DOHH2 (cell line): ENCODE results near the gene N4BP2L2.

Experiments used
- EZH2phosphoT487 ChIP-seq: fragments of 200-600 bp; sonication (generic); IDR thresholded peaks from 2 replicates; pipeline ENCODE4 v1.6.1; 2017; ENCODE audit warnings: borderline replicate concordance, mild to moderate bottlenecking, antibody characterized with exemption, low read length, moderate library complexity, mixed read lengths
- TF ChIP-seq, protein P1 (sequence below): fragments of 200-600 bp; sonication (generic); IDR thresholded peaks from one replicate; pipeline ENCODE4 v1.5.1; 2014; ENCODE audit warnings: antibody characterized with exemption, mild to moderate bottlenecking, low read depth, low read length; ENCODE audit not compliant: poor library complexity, severe bottlenecking

DNA sequence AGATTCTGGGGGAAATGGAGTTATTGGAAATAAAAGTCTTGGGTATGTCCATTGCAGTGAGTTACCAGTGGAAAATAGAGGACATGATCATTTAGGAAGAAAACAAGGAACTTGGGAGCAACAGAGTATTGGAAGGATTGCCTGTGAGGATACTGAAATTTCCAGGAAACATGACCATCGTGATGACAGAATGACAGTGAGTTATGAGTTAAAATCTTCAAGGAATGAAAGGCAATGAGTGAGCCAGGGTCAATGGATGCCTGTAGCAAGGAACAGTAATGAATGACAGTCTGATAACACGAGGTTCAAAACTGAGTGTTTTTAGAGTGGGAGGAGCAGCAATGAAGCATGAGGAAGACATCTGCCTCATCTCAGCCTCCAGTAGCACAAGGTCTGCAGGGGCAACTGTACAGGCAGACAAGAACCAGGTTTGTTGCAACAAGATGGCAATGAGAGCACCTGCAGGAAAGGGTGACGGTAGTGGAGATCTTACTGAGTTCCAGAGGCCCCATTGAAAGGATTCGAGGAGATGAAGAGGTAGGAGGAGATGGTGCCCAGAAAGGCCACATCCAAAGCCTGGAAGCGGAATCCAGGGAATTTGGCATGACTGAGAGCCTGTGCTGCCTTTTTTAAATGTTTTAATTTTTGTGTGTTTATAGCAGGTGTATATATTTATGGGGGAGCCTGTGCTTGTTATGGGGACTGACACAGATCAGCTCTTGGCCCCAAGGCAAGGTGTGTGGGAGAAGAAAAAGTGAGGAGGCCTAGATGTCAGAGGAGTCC is 154.6 kb downstream of the N4BP2L2 start:
- TF ChIP-seq, protein P1, sequence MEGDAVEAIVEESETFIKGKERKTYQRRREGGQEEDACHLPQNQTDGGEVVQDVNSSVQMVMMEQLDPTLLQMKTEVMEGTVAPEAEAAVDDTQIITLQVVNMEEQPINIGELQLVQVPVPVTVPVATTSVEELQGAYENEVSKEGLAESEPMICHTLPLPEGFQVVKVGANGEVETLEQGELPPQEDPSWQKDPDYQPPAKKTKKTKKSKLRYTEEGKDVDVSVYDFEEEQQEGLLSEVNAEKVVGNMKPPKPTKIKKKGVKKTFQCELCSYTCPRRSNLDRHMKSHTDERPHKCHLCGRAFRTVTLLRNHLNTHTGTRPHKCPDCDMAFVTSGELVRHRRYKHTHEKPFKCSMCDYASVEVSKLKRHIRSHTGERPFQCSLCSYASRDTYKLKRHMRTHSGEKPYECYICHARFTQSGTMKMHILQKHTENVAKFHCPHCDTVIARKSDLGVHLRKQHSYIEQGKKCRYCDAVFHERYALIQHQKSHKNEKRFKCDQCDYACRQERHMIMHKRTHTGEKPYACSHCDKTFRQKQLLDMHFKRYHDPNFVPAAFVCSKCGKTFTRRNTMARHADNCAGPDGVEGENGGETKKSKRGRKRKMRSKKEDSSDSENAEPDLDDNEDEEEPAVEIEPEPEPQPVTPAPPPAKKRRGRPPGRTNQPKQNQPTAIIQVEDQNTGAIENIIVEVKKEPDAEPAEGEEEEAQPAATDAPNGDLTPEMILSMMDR = no peak
- no peak for TF ChIP-seq EZH2phosphoT487
